ENCODE results near the gene GLG1. TPM values are rescaled to one million over a fixed set of nuclear protein-coding genes. Genes with fewer than 3 reads are reported as not detected.
A peak's percentile ranks its signal among the peaks of the same experiment; 100 is the strongest.
"Not testable (repeated sequence)": the region's sequence is repeated elsewhere in the genome, so short reads cannot be mapped to it uniquely, and the experiment has no call there.

Gene GLG1
- total RNA-seq, 1 donor from 2014 or later, result 153 TPM

DNA sequence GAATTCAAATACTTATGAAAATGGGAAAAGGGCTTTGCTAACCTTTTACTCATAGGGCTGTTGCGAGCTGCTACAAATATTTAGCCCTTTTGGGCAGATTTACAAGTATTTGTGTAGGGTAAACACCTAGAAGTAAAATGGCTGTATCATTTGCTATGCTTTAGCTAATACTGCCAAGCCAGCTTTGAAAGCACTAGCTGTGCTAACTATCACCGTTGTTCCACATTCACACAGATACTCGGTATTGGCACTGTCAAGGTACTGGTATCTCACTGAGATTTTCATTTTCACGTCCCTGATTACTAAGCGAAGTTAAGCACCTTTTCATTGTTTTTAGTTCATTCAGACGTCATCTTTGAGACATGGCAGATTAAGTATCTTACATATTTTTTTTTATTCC, 84.8 kb downstream of the GLG1 start:
- peak overlapping the region; percentile 34 for H3K4me2 ChIP-seq (ENCODE audit: low read length)
- H3K9me3 ChIP-seq (ENCODE audit: insufficient read depth, low read depth, low read length), result no peaks in the 10 kb centered on the region
- H3K9me3 Mint-ChIP-seq (ENCODE audit: unreplicated experiment), result peaks cover 2% of the 10 kb centered on the region
- H3K4me3 ChIP-seq (ENCODE audit: insufficient read depth, low read depth, low read length), result no peak overlapping the region
- H3K27me3 Mint-ChIP-seq (ENCODE audit: low read depth, unreplicated experiment), result no peaks in the 10 kb centered on the region
- DNase-seq (ENCODE audit: low read depth) (peak; percentile 20), FAIRE-seq (no peak)
- peak overlapping the region; percentile 29 for H3K27ac ChIP-seq (ENCODE audit: low read depth, low read length)
- no peak overlapping the region for H3K27ac Mint-ChIP-seq (ENCODE audit: unreplicated experiment)
- peaks cover 30% of the 10 kb centered on the region for H4K20me1 ChIP-seq (ENCODE audit: insufficient read depth, low read length)
- H3K4me1 Mint-ChIP-seq (ENCODE audit: low read depth, unreplicated experiment), result peaks cover 15% of the 10 kb centered on the region
- no peak overlapping the region for H3K4me3 Mint-ChIP-seq (ENCODE audit: unreplicated experiment)
- TF ChIP-seq, protein P1, sequence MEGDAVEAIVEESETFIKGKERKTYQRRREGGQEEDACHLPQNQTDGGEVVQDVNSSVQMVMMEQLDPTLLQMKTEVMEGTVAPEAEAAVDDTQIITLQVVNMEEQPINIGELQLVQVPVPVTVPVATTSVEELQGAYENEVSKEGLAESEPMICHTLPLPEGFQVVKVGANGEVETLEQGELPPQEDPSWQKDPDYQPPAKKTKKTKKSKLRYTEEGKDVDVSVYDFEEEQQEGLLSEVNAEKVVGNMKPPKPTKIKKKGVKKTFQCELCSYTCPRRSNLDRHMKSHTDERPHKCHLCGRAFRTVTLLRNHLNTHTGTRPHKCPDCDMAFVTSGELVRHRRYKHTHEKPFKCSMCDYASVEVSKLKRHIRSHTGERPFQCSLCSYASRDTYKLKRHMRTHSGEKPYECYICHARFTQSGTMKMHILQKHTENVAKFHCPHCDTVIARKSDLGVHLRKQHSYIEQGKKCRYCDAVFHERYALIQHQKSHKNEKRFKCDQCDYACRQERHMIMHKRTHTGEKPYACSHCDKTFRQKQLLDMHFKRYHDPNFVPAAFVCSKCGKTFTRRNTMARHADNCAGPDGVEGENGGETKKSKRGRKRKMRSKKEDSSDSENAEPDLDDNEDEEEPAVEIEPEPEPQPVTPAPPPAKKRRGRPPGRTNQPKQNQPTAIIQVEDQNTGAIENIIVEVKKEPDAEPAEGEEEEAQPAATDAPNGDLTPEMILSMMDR (IDR thresholded peaks at IDR 0.05; ENCODE audit: insufficient read depth, low read depth, low read length), result no peak
- TF ChIP-seq EZH2 (IDR thresholded peaks at IDR 0.05; ENCODE audit: insufficient read depth, low read length), result no peak
- H3K4me1 ChIP-seq (ENCODE audit: insufficient read depth, low read length), result peaks cover 5% of the 10 kb centered on the region
- no peak overlapping the region for H2AFZ ChIP-seq (ENCODE audit: low read depth, low read length)
- no peak overlapping the region for H3K9ac ChIP-seq (ENCODE audit: low read length)
- H3K79me2 ChIP-seq (ENCODE audit: insufficient read depth, low read length), result peaks cover 24% of the 10 kb centered on the region
- H3K36me3 Mint-ChIP-seq (ENCODE audit: low read depth, unreplicated experiment), result peaks cover 14% of the 10 kb centered on the region
- no peaks in the 10 kb centered on the region for H3K36me3 ChIP-seq (ENCODE audit: insufficient read depth, low read length)
- H3K27me3 ChIP-seq (ENCODE audit: insufficient read depth, low read length), result no peaks in the 10 kb centered on the region

DNA sequence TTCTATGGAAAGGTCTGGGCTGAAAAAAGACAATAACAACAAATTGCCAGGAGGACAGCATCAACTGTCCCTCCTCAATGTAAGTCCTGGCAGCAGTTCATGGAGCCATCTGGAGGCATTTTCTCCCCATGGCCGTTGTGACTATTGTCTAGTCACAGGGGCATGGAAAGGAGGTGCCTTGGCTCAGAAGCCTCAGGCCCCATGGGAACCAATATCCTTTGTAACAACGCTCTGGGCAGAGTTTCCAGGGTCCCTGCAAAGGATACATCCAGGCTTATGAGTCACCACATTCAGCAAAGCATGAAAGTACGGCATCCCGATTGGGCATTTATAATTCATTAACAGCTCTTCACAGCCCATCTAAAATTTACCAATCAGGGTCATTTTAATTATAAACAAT, 85.2 kb downstream of the GLG1 start:
- Histone ChIP-seq H3K27me3 (ENCODE audit: insufficient read depth, low read length) (no peaks in the 10 kb centered on the region), H3K9ac (ENCODE audit: low read length) (peak overlapping the region; percentile 14), H3K36me3 (ENCODE audit: insufficient read depth, low read length) (no peaks in the 10 kb centered on the region), H2AFZ (ENCODE audit: low read depth, low read length) (no peak overlapping the region), H3K4me2 (ENCODE audit: low read length) (peak overlapping the region; percentile 34), H4K20me1 (ENCODE audit: insufficient read depth, low read length) (peaks cover 33% of the 10 kb centered on the region), H3K27ac (ENCODE audit: low read depth, low read length) (peak overlapping the region; percentile 29), H3K4me1 (ENCODE audit: insufficient read depth, low read length) (peaks cover 5% of the 10 kb centered on the region), H3K4me3 (ENCODE audit: insufficient read depth, low read depth, low read length) (no peak overlapping the region), H3K79me2 (ENCODE audit: insufficient read depth, low read length) (peaks cover 26% of the 10 kb centered on the region), H3K9me3 (ENCODE audit: insufficient read depth, low read depth, low read length) (no peaks in the 10 kb centered on the region)
- no peak overlapping the region for H3K4me3 Mint-ChIP-seq (ENCODE audit: unreplicated experiment)
- H3K9me3 Mint-ChIP-seq (ENCODE audit: unreplicated experiment), result peaks cover 2% of the 10 kb centered on the region
- H3K36me3 Mint-ChIP-seq (ENCODE audit: low read depth, unreplicated experiment), result peaks cover 14% of the 10 kb centered on the region
- DNase-seq (ENCODE audit: low read depth) (peak; percentile 58), FAIRE-seq (no peak)
- H3K27ac Mint-ChIP-seq (ENCODE audit: unreplicated experiment), result peak overlapping the region; percentile 0
- no peak for TF ChIP-seq EZH2 (IDR thresholded peaks at IDR 0.05; ENCODE audit: insufficient read depth, low read length)
- TF ChIP-seq, protein P1 (IDR thresholded peaks at IDR 0.05; ENCODE audit: insufficient read depth, low read depth, low read length), result no peak
- peaks cover 15% of the 10 kb centered on the region for H3K4me1 Mint-ChIP-seq (ENCODE audit: low read depth, unreplicated experiment)
- H3K27me3 Mint-ChIP-seq (ENCODE audit: low read depth, unreplicated experiment), result no peaks in the 10 kb centered on the region

DNA sequence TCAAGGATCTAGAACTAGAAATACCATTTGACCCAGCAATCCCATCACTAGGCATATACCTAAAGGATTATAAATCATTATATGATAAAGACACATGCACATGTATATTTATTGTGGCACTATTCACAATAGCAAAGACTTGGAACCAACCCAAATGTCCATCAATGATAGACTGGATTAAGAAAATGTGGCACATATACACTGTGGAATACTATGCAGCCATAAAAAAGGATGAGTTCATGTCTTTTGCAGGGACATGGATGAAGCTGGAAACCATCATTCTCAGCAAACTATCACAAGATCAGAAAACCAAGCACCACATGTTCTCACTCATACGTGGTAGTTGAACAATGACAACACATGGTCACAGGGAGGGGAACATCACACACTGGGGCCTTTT, 88.0 kb downstream of the GLG1 start:
- H3K4me2 ChIP-seq (ENCODE audit: low read length); H3K27me3 Mint-ChIP-seq (ENCODE audit: low read depth, unreplicated experiment); H3K36me3 ChIP-seq (ENCODE audit: insufficient read depth, low read length); DNase-seq (ENCODE audit: low read depth); H3K4me1 ChIP-seq (ENCODE audit: insufficient read depth, low read length); H3K9me3 Mint-ChIP-seq (ENCODE audit: unreplicated experiment); H3K4me3 ChIP-seq (ENCODE audit: insufficient read depth, low read depth, low read length); FAIRE-seq; H3K27ac Mint-ChIP-seq (ENCODE audit: unreplicated experiment); H3K27ac ChIP-seq (ENCODE audit: low read depth, low read length); H3K9ac ChIP-seq (ENCODE audit: low read length); H3K4me3 Mint-ChIP-seq (ENCODE audit: unreplicated experiment); H2AFZ ChIP-seq (ENCODE audit: low read depth, low read length); H3K27me3 ChIP-seq (ENCODE audit: insufficient read depth, low read length); H3K9me3 ChIP-seq (ENCODE audit: insufficient read depth, low read depth, low read length): not testable (repeated sequence)
- Histone ChIP-seq H4K20me1 (ENCODE audit: insufficient read depth, low read length) (peaks cover 35% of the 10 kb centered on the region), H3K79me2 (ENCODE audit: insufficient read depth, low read length) (peaks cover 34% of the 10 kb centered on the region)
- Mint-ChIP-seq H3K36me3 (ENCODE audit: low read depth, unreplicated experiment) (peaks cover 13% of the 10 kb centered on the region), H3K4me1 (ENCODE audit: low read depth, unreplicated experiment) (peaks cover 15% of the 10 kb centered on the region)
